Measurements from ENCODE around the gene NUP54. TPM values are rescaled to one million over a fixed set of nuclear protein-coding genes. Genes with fewer than 3 reads are reported as not detected.

Gene NUP54
- 10 to 100 TPM; 50.3 to 52.5 TPM for total RNA-seq

GRCh38 chr4:76148142-76148865 lies at the start of gene NUP54:
Gene NUP54, minus strand, starts transcription at chr4:76148397. Its CDS starts 23 bp downstream, at chr4:76148374.
- H3K9me3 Mint-ChIP-seq = no peaks in the 10 kb centered on the region
- CTCF ChIA-PET = interaction anchor here (1.3 to 1.5 kb wide), 3 partner anchors 22 to 158 kb away, joined by 4 read pairs; partner anchors contain the start of gene SDAD1

GRCh38 chr4:76197031-76197743 lies 49.0 kb upstream of the NUP54 start:
- Mint-ChIP-seq H3K9me3 (peaks cover 5% of the 10 kb centered on the region), H3K36me3 (ENCODE audit: low read depth) (peaks cover 29% of the 10 kb centered on the region), H3K4me3 (no peak overlapping the region), H3K27me3 (no peaks in the 10 kb centered on the region), H3K27ac (peak overlapping the region; percentile 9), H3K4me1 (peaks cover 33% of the 10 kb centered on the region)
- ChIA-PET POLR2A (no interaction called here), CTCF (no interaction called here)
- no peak for DNase-seq

More at GRCh38 chr4:76148142-76148865, at the start of gene NUP54:
- H3K4me1 Mint-ChIP-seq = peaks cover 31% of the 10 kb centered on the region
- H3K27me3 Mint-ChIP-seq = no peaks in the 10 kb centered on the region
- peaks cover 8% of the 10 kb centered on the region for H3K36me3 Mint-ChIP-seq (ENCODE audit: low read depth)
- H3K4me3 Mint-ChIP-seq = peak within 1 kb of the TSS; percentile 86
- peak within 1 kb of the TSS; percentile 97 for H3K27ac Mint-ChIP-seq
- POLR2A ChIA-PET = no interaction called here
- DNase-seq = peak; percentile 96

- DNase-seq = no peak
- peaks cover 33% of the 10 kb centered on the region for H3K4me1 Mint-ChIP-seq
- peaks cover 35% of the 10 kb centered on the region for H3K36me3 Mint-ChIP-seq (ENCODE audit: low read depth)
- CTCF ChIA-PET = no interaction called here
- no peak overlapping the region for H3K27ac Mint-ChIP-seq
- H3K27me3 Mint-ChIP-seq = no peaks in the 10 kb centered on the region
- POLR2A ChIA-PET = no interaction called here
- no peak overlapping the region for H3K4me3 Mint-ChIP-seq
- H3K9me3 Mint-ChIP-seq = peaks cover 9% of the 10 kb centered on the region
Measured at GRCh38 chr4:76196376-76196775, 48.2 kb upstream of the NUP54 start.

- no peak overlapping the region for H3K27ac Mint-ChIP-seq
- peaks cover 9% of the 10 kb centered on the region for H3K9me3 Mint-ChIP-seq
- H3K4me3 Mint-ChIP-seq = no peak overlapping the region
- peaks cover 37% of the 10 kb centered on the region for H3K36me3 Mint-ChIP-seq (ENCODE audit: low read depth)
- ChIA-PET CTCF (no interaction called here), POLR2A (no interaction called here)
- no peak for DNase-seq
- peaks cover 29% of the 10 kb centered on the region for H3K4me1 Mint-ChIP-seq
- no peaks in the 10 kb centered on the region for H3K27me3 Mint-ChIP-seq
Measured at GRCh38 chr4:76195326-76195725, 47.1 kb upstream of the NUP54 start.

- Mint-ChIP-seq H3K36me3 (ENCODE audit: low read depth) (peaks cover 40% of the 10 kb centered on the region), H3K27ac (no peak overlapping the region), H3K27me3 (no peaks in the 10 kb centered on the region), H3K4me1 (peaks cover 21% of the 10 kb centered on the region), H3K4me3 (no peak overlapping the region), H3K9me3 (peaks cover 9% of the 10 kb centered on the region)
- DNase-seq = no peak
- ChIA-PET CTCF (interaction anchor here (3.0 kb wide), 1 partner anchor 15 kb away, joined by 11 read pairs; no protein-coding TSS in a partner anchor), POLR2A (no interaction called here)
Measured at GRCh38 chr4:76194325-76194724, 46.1 kb upstream of the NUP54 start.

- no peak for DNase-seq
- no peak overlapping the region for H3K27ac Mint-ChIP-seq
- CTCF ChIA-PET = interaction anchor here (3.0 kb wide), 1 partner anchor 13 kb away, joined by 11 read pairs; no protein-coding TSS in a partner anchor
Measured at GRCh38 chr4:76192236-76192635, 44.0 kb upstream of the NUP54 start.

GRCh38 chr4:76188557-76188956 lies 40.4 kb upstream of the NUP54 start:
- ChIA-PET POLR2A (no interaction called here), CTCF (interaction anchor here (1.3 to 1.7 kb wide), 2 partner anchors 9 to 15 kb away, joined by 3 to 5 read pairs; no protein-coding TSS in a partner anchor)
- Mint-ChIP-seq H3K27ac (no peak overlapping the region), H3K27me3 (no peaks in the 10 kb centered on the region), H3K36me3 (ENCODE audit: low read depth) (peaks cover 24% of the 10 kb centered on the region), H3K9me3 (peaks cover 9% of the 10 kb centered on the region), H3K4me1 (no peaks in the 10 kb centered on the region), H3K4me3 (no peak overlapping the region)
- no peak for DNase-seq

More at GRCh38 chr4:76192236-76192635, 44.0 kb upstream of the NUP54 start:
- H3K4me3 Mint-ChIP-seq = no peak overlapping the region
- H3K4me1 Mint-ChIP-seq = peaks cover 2% of the 10 kb centered on the region
- H3K36me3 Mint-ChIP-seq (ENCODE audit: low read depth) = peaks cover 38% of the 10 kb centered on the region
- POLR2A ChIA-PET = no interaction called here
- H3K27me3 Mint-ChIP-seq = no peaks in the 10 kb centered on the region
- peaks cover 9% of the 10 kb centered on the region for H3K9me3 Mint-ChIP-seq

- POLR2A ChIA-PET = interaction anchor here (0.7 kb wide), 1 partner anchor 11 kb away, joined by 5 read pairs; no protein-coding TSS in a partner anchor
- Mint-ChIP-seq H3K36me3 (ENCODE audit: low read depth) (peaks cover 21% of the 10 kb centered on the region), H3K27me3 (no peaks in the 10 kb centered on the region), H3K4me3 (no peak overlapping the region), H3K9me3 (peaks cover 9% of the 10 kb centered on the region), H3K4me1 (no peaks in the 10 kb centered on the region), H3K27ac (no peak overlapping the region)
- CTCF ChIA-PET = interaction anchor here (1.7 kb wide), 1 partner anchor 8 kb away, joined by 5 read pairs; no protein-coding TSS in a partner anchor
- DNase-seq = no peak
Measured at GRCh38 chr4:76188149-76188548, 40.0 kb upstream of the NUP54 start.

GRCh38 chr4:76187152-76187551 lies 39.0 kb upstream of the NUP54 start:
- CTCF ChIA-PET = no interaction called here
- no peak overlapping the region for H3K4me3 Mint-ChIP-seq
- peaks cover 3% of the 10 kb centered on the region for H3K9me3 Mint-ChIP-seq
- H3K36me3 Mint-ChIP-seq (ENCODE audit: low read depth) = peaks cover 11% of the 10 kb centered on the region
- no peak for DNase-seq
- no peaks in the 10 kb centered on the region for H3K4me1 Mint-ChIP-seq
- POLR2A ChIA-PET = no interaction called here
- no peaks in the 10 kb centered on the region for H3K27me3 Mint-ChIP-seq
- H3K27ac Mint-ChIP-seq = no peak overlapping the region

- H3K27ac Mint-ChIP-seq = no peak overlapping the region
- H3K9me3 Mint-ChIP-seq = no peaks in the 10 kb centered on the region
- H3K4me3 Mint-ChIP-seq = no peak overlapping the region
- ChIA-PET POLR2A (no interaction called here), CTCF (no interaction called here)
- DNase-seq = no peak
- peaks cover 2% of the 10 kb centered on the region for H3K36me3 Mint-ChIP-seq (ENCODE audit: low read depth)
- no peaks in the 10 kb centered on the region for H3K4me1 Mint-ChIP-seq
- no peaks in the 10 kb centered on the region for H3K27me3 Mint-ChIP-seq
Measured at GRCh38 chr4:76182463-76182862, 34.3 kb upstream of the NUP54 start.

GRCh38 chr4:76179398-76180318 lies 31.5 kb upstream of the NUP54 start:
- peaks cover 4% of the 10 kb centered on the region for H3K36me3 Mint-ChIP-seq (ENCODE audit: low read depth)
- peak; percentile 86 for DNase-seq
- no peaks in the 10 kb centered on the region for H3K4me1 Mint-ChIP-seq
- no peak overlapping the region for H3K4me3 Mint-ChIP-seq
- H3K9me3 Mint-ChIP-seq = no peaks in the 10 kb centered on the region
- no peaks in the 10 kb centered on the region for H3K27me3 Mint-ChIP-seq
- POLR2A ChIA-PET = interaction anchor here (0.6 kb wide), 1 partner anchor 876 kb away, joined by 3 read pairs; no protein-coding TSS in a partner anchor
- H3K27ac Mint-ChIP-seq = no peak overlapping the region
- CTCF ChIA-PET = interaction anchor here (0.5 to 3.2 kb wide), 16 partner anchors 8 to 714 kb away, joined by 3 to 19 read pairs (median 4); partner anchors contain the start of gene NUP54

GRCh38 chr4:76178296-76178695 lies 30.1 kb upstream of the NUP54 start:
- POLR2A ChIA-PET = interaction anchor here (0.6 kb wide), 1 partner anchor 1029 kb away, joined by 3 read pairs; no protein-coding TSS in a partner anchor
- CTCF ChIA-PET = interaction anchor here (2.0 to 3.2 kb wide), 2 partner anchors 15 to 199 kb away, joined by 11 to 19 read pairs; no protein-coding TSS in a partner anchor
- Mint-ChIP-seq H3K4me1 (no peaks in the 10 kb centered on the region), H3K27me3 (no peaks in the 10 kb centered on the region), H3K27ac (no peak overlapping the region), H3K4me3 (no peak overlapping the region), H3K9me3 (no peaks in the 10 kb centered on the region), H3K36me3 (ENCODE audit: low read depth) (peaks cover 7% of the 10 kb centered on the region)
- DNase-seq = no peak

Data from activated CD4-positive, alpha-beta T cell treated with anti-CD3 and anti-CD28 coated beads, Interleukin-2, amount 10 ng/mL, durations not matched to agents 7 days and 5 days (primary cell).